ENCODE results near the gene ZNF664. TPM values are rescaled to one million over a fixed set of nuclear protein-coding genes. Genes with fewer than 3 reads are reported as not detected.
A peak's percentile ranks its signal among the peaks of the same experiment; 100 is the strongest.

ZNF664 gene
- total RNA-seq, 2 experiments from 2014 or later = 41.3 to 46.6 TPM

GRCh38 chr12:124030008-124030407 lies 57.0 kb downstream of the ZNF664 start:
- CTCF ChIA-PET = interaction anchor here (0.6 to 1.4 kb wide), 2 partner anchors 16 to 511 kb away, joined by 3 read pairs; no protein-coding TSS in a partner anchor
- H3K4me3 Mint-ChIP-seq = no peak overlapping the region
- H3K27ac Mint-ChIP-seq = no peak overlapping the region
- POLR2A ChIA-PET = no interaction called here
- no peaks in the 10 kb centered on the region for H3K27me3 Mint-ChIP-seq
- H3K9me3 Mint-ChIP-seq = no peaks in the 10 kb centered on the region
- peaks cover 8% of the 10 kb centered on the region for H3K4me1 Mint-ChIP-seq
- H3K36me3 Mint-ChIP-seq (ENCODE audit: low read depth) = no peaks in the 10 kb centered on the region
- DNase-seq = no peak

- DNase-seq = no peak
- POLR2A ChIA-PET = no interaction called here
- H3K9me3 Mint-ChIP-seq = no peaks in the 10 kb centered on the region
- no peaks in the 10 kb centered on the region for H3K27me3 Mint-ChIP-seq
- no peak overlapping the region for H3K4me3 Mint-ChIP-seq
- no peak overlapping the region for H3K27ac Mint-ChIP-seq
- peaks cover 8% of the 10 kb centered on the region for H3K4me1 Mint-ChIP-seq
- CTCF ChIA-PET = interaction anchor here (1.4 kb wide), 1 partner anchor 16 kb away, joined by 3 read pairs; no protein-coding TSS in a partner anchor
- no peaks in the 10 kb centered on the region for H3K36me3 Mint-ChIP-seq (ENCODE audit: low read depth)
Measured at GRCh38 chr12:124030510-124030909, 57.5 kb downstream of the ZNF664 start.

GRCh38 chr12:124031058-124031457 lies 58.0 kb downstream of the ZNF664 start:
- ChIA-PET CTCF (interaction anchor here (1.4 kb wide), 1 partner anchor 17 kb away, joined by 3 read pairs; no protein-coding TSS in a partner anchor), POLR2A (no interaction called here)
- no peak overlapping the region for H3K27ac Mint-ChIP-seq
- no peaks in the 10 kb centered on the region for H3K27me3 Mint-ChIP-seq
- DNase-seq = no peak
- H3K36me3 Mint-ChIP-seq (ENCODE audit: low read depth) = no peaks in the 10 kb centered on the region
- peaks cover 8% of the 10 kb centered on the region for H3K4me1 Mint-ChIP-seq
- H3K9me3 Mint-ChIP-seq = no peaks in the 10 kb centered on the region
- H3K4me3 Mint-ChIP-seq = no peak overlapping the region

DNA sequence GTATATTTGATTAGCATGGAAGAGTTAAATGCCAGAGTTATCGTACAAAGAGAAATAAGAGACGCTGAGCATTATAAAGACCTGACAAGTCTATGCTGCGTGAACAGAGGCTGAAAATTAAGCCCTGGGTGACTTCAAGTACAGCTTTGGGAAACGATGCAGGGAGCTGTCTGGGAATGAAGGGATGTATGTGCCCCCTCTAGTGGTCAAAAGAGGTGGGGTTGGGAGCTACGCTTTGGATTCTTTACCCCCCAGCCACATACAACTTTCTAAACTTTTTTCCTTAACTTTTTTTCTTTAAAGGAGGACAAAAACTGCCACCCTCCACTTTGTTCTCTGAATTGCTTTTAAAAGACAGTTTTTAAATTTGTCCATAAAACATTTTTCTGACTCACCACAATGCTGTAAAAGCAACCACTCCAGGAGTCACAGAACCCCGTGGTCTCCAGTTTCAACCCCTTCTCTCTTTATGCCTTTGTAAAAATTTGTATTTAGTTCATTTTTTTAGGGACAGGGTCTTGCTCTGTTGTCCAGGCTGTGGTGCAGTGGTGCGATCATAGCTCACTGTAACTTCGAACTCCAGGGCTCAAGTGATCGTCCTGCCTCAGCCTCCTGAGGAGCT lies 59.4 kb downstream of the ZNF664 start:
- POLR2A ChIA-PET = interaction anchor here (0.5 kb wide), 1 partner anchor 764 kb away, joined by 3 read pairs; no protein-coding TSS in a partner anchor
- Mint-ChIP-seq H3K36me3 (ENCODE audit: low read depth) (no peaks in the 10 kb centered on the region), H3K27me3 (peaks cover 6% of the 10 kb centered on the region), H3K4me3 (no peak overlapping the region), H3K27ac (no peak overlapping the region), H3K9me3 (no peaks in the 10 kb centered on the region), H3K4me1 (peaks cover 8% of the 10 kb centered on the region)
- peak; percentile 23 for DNase-seq
- CTCF ChIA-PET = interaction anchor here (0.7 to 1.0 kb wide), 5 partner anchors 11 to 716 kb away, joined by 3 read pairs; no protein-coding TSS in a partner anchor

DNA sequence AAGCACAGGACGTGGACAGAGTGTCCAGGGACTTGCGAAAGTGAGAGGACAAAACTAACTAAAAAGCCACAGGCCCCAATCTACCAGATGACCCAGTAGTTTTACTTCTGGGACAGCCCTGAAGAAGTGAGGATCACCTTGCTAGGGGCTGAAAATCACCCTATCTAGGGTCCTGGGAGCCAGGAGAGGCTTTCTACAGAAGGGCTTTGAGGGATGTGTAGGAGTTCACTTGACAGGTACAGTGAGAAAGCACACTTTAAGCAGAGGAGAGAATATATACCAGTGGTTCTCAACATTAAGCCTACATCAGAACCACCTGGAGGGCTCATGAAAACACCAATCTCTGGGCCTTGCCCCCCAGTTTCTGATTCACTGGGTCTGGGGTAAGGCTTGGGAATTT lies 60.8 kb downstream of the ZNF664 start:
- no peak for DNase-seq
- Mint-ChIP-seq H3K4me1 (no peaks in the 10 kb centered on the region), H3K9me3 (no peaks in the 10 kb centered on the region), H3K27me3 (peaks cover 6% of the 10 kb centered on the region), H3K36me3 (ENCODE audit: low read depth) (no peaks in the 10 kb centered on the region), H3K4me3 (no peak overlapping the region), H3K27ac (no peak overlapping the region)
- ChIA-PET POLR2A (no interaction called here), CTCF (interaction anchor here (1.3 kb wide), 1 partner anchor 72 kb away, joined by 3 read pairs; no protein-coding TSS in a partner anchor)

GRCh38 chr12:124034297-124034696 lies 61.3 kb downstream of the ZNF664 start:
- H3K27me3 Mint-ChIP-seq = peaks cover 6% of the 10 kb centered on the region
- no peak overlapping the region for H3K4me3 Mint-ChIP-seq
- no peaks in the 10 kb centered on the region for H3K9me3 Mint-ChIP-seq
- H3K36me3 Mint-ChIP-seq (ENCODE audit: low read depth) = no peaks in the 10 kb centered on the region
- ChIA-PET CTCF (interaction anchor here (1.3 kb wide), 1 partner anchor 73 kb away, joined by 3 read pairs; no protein-coding TSS in a partner anchor), POLR2A (no interaction called here)
- no peak for DNase-seq
- H3K27ac Mint-ChIP-seq = no peak overlapping the region
- H3K4me1 Mint-ChIP-seq = no peaks in the 10 kb centered on the region

GRCh38 chr12:124035163-124035562 lies 62.1 kb downstream of the ZNF664 start:
- Mint-ChIP-seq H3K9me3 (no peaks in the 10 kb centered on the region), H3K27ac (no peak overlapping the region), H3K36me3 (ENCODE audit: low read depth) (no peaks in the 10 kb centered on the region), H3K4me1 (no peaks in the 10 kb centered on the region), H3K4me3 (no peak overlapping the region), H3K27me3 (peaks cover 6% of the 10 kb centered on the region)
- POLR2A ChIA-PET = no interaction called here
- DNase-seq = no peak
- CTCF ChIA-PET = interaction anchor here (1.3 kb wide), 1 partner anchor 73 kb away, joined by 3 read pairs; no protein-coding TSS in a partner anchor

- Mint-ChIP-seq H3K27ac (no peak overlapping the region), H3K36me3 (ENCODE audit: low read depth) (no peaks in the 10 kb centered on the region), H3K27me3 (peaks cover 6% of the 10 kb centered on the region), H3K4me1 (no peaks in the 10 kb centered on the region), H3K4me3 (no peak overlapping the region), H3K9me3 (no peaks in the 10 kb centered on the region)
- DNase-seq = no peak
- CTCF ChIA-PET = no interaction called here
- POLR2A ChIA-PET = no interaction called here
Measured at GRCh38 chr12:124036171-124036598, 63.2 kb downstream of the ZNF664 start.

- DNase-seq = peak; percentile 39
- Mint-ChIP-seq H3K9me3 (no peaks in the 10 kb centered on the region), H3K27me3 (peaks cover 6% of the 10 kb centered on the region), H3K27ac (no peak overlapping the region), H3K4me3 (no peak overlapping the region), H3K36me3 (ENCODE audit: low read depth) (no peaks in the 10 kb centered on the region), H3K4me1 (no peaks in the 10 kb centered on the region)
- ChIA-PET POLR2A (no interaction called here), CTCF (interaction anchor here (1.1 kb wide), 1 partner anchor 10 kb away, joined by 4 read pairs; no protein-coding TSS in a partner anchor)
Measured at GRCh38 chr12:124036657-124037109, 63.7 kb downstream of the ZNF664 start.

- DNase-seq = no peak
- no peaks in the 10 kb centered on the region for H3K36me3 Mint-ChIP-seq (ENCODE audit: low read depth)
- ChIA-PET POLR2A (no interaction called here), CTCF (interaction anchor here (1.1 kb wide), 1 partner anchor 9 kb away, joined by 4 read pairs; no protein-coding TSS in a partner anchor)
- no peak overlapping the region for H3K27ac Mint-ChIP-seq
- no peaks in the 10 kb centered on the region for H3K9me3 Mint-ChIP-seq
- no peaks in the 10 kb centered on the region for H3K4me1 Mint-ChIP-seq
- peaks cover 6% of the 10 kb centered on the region for H3K27me3 Mint-ChIP-seq
- H3K4me3 Mint-ChIP-seq = no peak overlapping the region
Measured at GRCh38 chr12:124037331-124037730, 64.3 kb downstream of the ZNF664 start.

- no peak overlapping the region for H3K27ac Mint-ChIP-seq
- POLR2A ChIA-PET = no interaction called here
- H3K27me3 Mint-ChIP-seq = peaks cover 6% of the 10 kb centered on the region
- no peaks in the 10 kb centered on the region for H3K9me3 Mint-ChIP-seq
- H3K4me1 Mint-ChIP-seq = peaks cover 6% of the 10 kb centered on the region
- H3K36me3 Mint-ChIP-seq (ENCODE audit: low read depth) = no peaks in the 10 kb centered on the region
- H3K4me3 Mint-ChIP-seq = no peak overlapping the region
- no peak for DNase-seq
- CTCF ChIA-PET = interaction anchor here (0.5 to 1.0 kb wide), 4 partner anchors 14 to 803 kb away, joined by 3 to 7 read pairs (median 3); no protein-coding TSS in a partner anchor
Measured at GRCh38 chr12:124039276-124039675, 66.3 kb downstream of the ZNF664 start.

DNA sequence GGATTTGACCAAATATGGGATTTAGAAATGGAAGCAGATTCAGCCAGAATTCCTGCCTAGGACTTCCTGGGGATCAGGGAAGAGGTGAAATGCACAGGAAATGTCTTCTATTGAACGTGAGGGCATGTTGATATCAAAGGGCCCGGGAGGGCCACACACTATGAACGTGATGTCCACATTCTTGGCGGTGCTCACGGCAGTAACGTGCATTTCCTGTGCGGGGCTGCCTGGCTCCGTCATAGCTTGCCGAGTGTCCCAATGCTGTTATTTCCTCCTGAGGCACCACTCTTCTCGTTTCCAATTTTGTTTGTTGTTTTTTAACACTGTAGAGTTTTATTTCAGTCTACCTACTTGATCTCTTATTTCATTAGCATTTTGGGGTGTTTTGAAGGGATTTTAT lies 67.3 kb downstream of the ZNF664 start:
- no peak overlapping the region for H3K27ac Mint-ChIP-seq
- no peaks in the 10 kb centered on the region for H3K9me3 Mint-ChIP-seq
- no peak for DNase-seq
- no peaks in the 10 kb centered on the region for H3K36me3 Mint-ChIP-seq (ENCODE audit: low read depth)
- ChIA-PET CTCF (no interaction called here), POLR2A (no interaction called here)
- H3K4me1 Mint-ChIP-seq = peaks cover 9% of the 10 kb centered on the region
- H3K4me3 Mint-ChIP-seq = no peak overlapping the region
- peaks cover 6% of the 10 kb centered on the region for H3K27me3 Mint-ChIP-seq

DNA sequence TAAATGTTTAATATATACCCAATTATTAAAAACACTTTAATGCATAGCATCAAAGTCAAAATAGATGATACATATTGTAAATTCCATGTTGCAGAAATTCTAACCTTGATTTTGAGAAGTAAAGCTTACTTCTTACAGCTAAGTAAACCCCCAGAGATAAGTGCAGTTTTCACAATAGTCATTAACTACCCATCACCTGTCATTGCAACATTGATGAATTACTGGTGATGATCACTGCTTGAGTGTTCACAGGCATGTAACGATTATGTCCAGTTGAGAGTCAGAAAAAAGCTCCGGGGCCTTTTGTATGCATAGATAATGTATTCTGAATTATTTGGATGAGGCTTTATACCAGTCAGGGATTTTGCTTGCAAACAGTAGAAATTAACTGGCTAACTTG lies 67.7 kb downstream of the ZNF664 start:
- Mint-ChIP-seq H3K9me3 (no peaks in the 10 kb centered on the region), H3K36me3 (ENCODE audit: low read depth) (no peaks in the 10 kb centered on the region), H3K4me3 (no peak overlapping the region), H3K4me1 (peaks cover 9% of the 10 kb centered on the region), H3K27ac (no peak overlapping the region), H3K27me3 (peaks cover 6% of the 10 kb centered on the region)
- ChIA-PET POLR2A (no interaction called here), CTCF (no interaction called here)
- DNase-seq = no peak

All from activated CD4-positive, alpha-beta T cell treated with anti-CD3 and anti-CD28 coated beads, Interleukin-2, amount 10 ng/mL, durations not matched to agents 7 days and 5 days (primary cell).